Measurements from ENCODE around the gene THSD7B.

DNA sequence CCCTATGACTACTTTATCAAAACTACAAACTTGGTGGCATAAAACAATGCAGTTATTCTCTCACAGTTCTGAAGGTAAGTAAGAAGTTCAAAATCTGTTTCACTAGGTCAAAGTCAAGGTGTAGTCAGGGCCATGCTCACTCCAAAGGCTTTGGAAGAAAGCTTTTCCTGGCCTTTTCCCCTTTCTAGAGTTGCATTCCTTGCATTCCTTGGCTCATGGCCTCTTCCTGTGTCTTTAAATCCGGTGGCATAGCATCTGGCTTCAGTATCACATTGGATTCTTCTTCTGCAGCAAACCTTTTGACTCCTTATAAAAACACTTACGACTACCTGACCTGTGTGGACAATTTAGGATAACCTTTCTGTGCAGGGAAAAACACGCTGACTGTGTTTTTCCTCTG is 655.4 kb downstream of the THSD7B start:
- no peak for TF ChIP-seq GATA2 (IDR thresholded peaks at IDR 0.05; ENCODE audit: low read depth, low read length)
- no peak for TF ChIP-seq GATA3 (IDR thresholded peaks at IDR 0.05; ENCODE audit: low read depth, low read length)
